Adrenal gland (tissue), 12 donors: ENCODE data around the gene HM13. TPM values are rescaled to one million over a fixed set of nuclear protein-coding genes. Genes with fewer than 3 reads are reported as not detected.

Source experiments
- DNase-seq, 7 donors: peaks; one replicate each; pipeline ENCODE4 v3.0.0-alpha.2; 2019 to 2020
- H3K27ac ChIP-seq, 5 donors: fragments of 200-600 bp; sonication (generic) in 4 of 5; 1 replicate in 3 of 5; 2 replicates in 2 of 5; pipeline versions ENCODE4 v1.5.1 to v1.8.0; 2016 to 2020; ENCODE audit warnings: mild to moderate bottlenecking in 1 of 5
- H3K27me3 ChIP-seq: fragments of 200-600 bp; 2 replicates; pipeline ENCODE4 v1.8.0; 2021
- H3K36me3 ChIP-seq, 2 donors: fragments of 200-600 bp; replicated peaks in 1 of 2; 1 replicate in 1 of 2; 2 replicates in 1 of 2; pipeline versions ENCODE4 v1.5.1 to v1.8.0; 2018 to 2022
- H3K4me1 ChIP-seq, 2 donors: fragments of 200-600 bp; replicated peaks in 1 of 2; 1 replicate in 1 of 2; 2 replicates in 1 of 2; pipeline versions ENCODE4 v1.5.1 to v1.8.0; 2018 to 2021
- H3K4me3 ChIP-seq, 4 donors: fragments of 200-600 bp; sonication (generic) in 3 of 4; one replicate each; pipeline ENCODE4 v1.5.1; 2016 to 2018
- H3K9me3 ChIP-seq, 3 donors: fragments of 200-600 bp; sonication (generic) in 1 of 3; replicated peaks in 1 of 3; 1 replicate in 2 of 3; 2 replicates in 1 of 3; pipeline versions ENCODE4 v1.5.1 to v1.8.0; 2016 to 2021
- CTCF ChIP-seq, 6 experiments: fragments of 450-650 bp in 4 of 6; fragments of 200-600 bp in 2 of 6; sonication (generic) in 1 of 6; IDR thresholded peaks; 1 replicate in 5 of 6; 2 replicates in 1 of 6; pipeline versions ENCODE4 v1.5.1 to v1.8.0; 2016 to 2021; ENCODE audit warnings: antibody characterized with exemption in 6 of 6, mild to moderate bottlenecking in 2 of 6, moderate library complexity in 1 of 6
- POLR2A ChIP-seq, 2 donors: fragments of 450-650 bp; IDR thresholded peaks; one replicate each; pipeline ENCODE4 v1.6.1; 2017; ENCODE audit warnings: antibody characterized with exemption in 2 of 2, mild to moderate bottlenecking in 2 of 2, moderate library complexity in 1 of 2
- WGBS, 4 donors: extraction: QIAGEN DNeasy Blood & Tissue Kit in 2 of 4; methylation state at CpG; one replicate each; pipeline versions ENCODE4 v1.1.5 to v1.1.7; 2013 to 2017; 5-methylcytosine and 5-hydroxymethylcytosine counted together
- intact Hi-C, 2 donors: fragments of 100-400 bp; cut with DNase I; formaldehyde crosslinking; loops; one replicate each; pipeline versions ENCODE4 v1.14.1 to v1.15.0; 2022 to 2023
- polyA plus RNA-seq, 3 donors: library from polyadenylated mRNA; stranded (reverse); fragments of 200-250 nt in 2 of 3; fragments of 350-450 nt in 1 of 3; fragmentation: Illumina TruSeq in 1 of 3; extraction: RNeasy Lipid Tissue Mini Kit (QIAGEN cat#74804) in 1 of 3; gene quantifications; one replicate each; pipeline ENCODE4 v1.2.3, GENCODE V29; 2013 to 2014
- total RNA-seq, 9 donors: library from RNA; depleted of rRNA in 4 of 9; stranded (reverse); fragments of >200 nt in 4 of 9; fragments of 120-200 nt in 1 of 9; fragmentation: NEBNext Ultra II Directional in 1 of 9; extraction: Animal tissue kit (Norgen Biotek cat#: 25700) in 1 of 9; gene quantifications; one replicate each; pipeline versions ENCODE4 v1.1.0 to v1.2.4, GENCODE V29; 2013 to 2023
- donor health status: healthy with polysubstance abuse.
- donor health status: Bipolar disorder and iron deficiency.
- donor health status: DM: yes; HTN: yes; CAD: no.
- donor health status: DM: no; HTN: no; CAD: no.
- donor health status: DM: no; HTN: no; CAD: no.
- donor health status: DM: yes; HTN: yes; CAD: no.

Gene HM13
- total and polyA plus RNA-seq, 12 donors: 48.5 to 356 (median 157) TPM

GRCh38 chr20:31570021-31570463 is 55.8 kb downstream of the HM13 start:
- no peak for DNase-seq
- TF ChIP-seq POLR2A (IDR thresholded peaks at IDR 0.05): no peak
- no peak for TF ChIP-seq CTCF (IDR thresholded peaks at IDR 0.05)
- no peaks in the 10 kb centered on the region for H3K27me3 ChIP-seq
- intact Hi-C loops: loop anchor here in 1 of 2 donors (5.0 kb wide), 1 partner anchor 152 kb away; the partner anchor contains the start of gene BCL2L1
- 77 to 82% (median 81%) methylated on average over 8 of the region's 8 CpGs; no CpG with 5 or more reads in 1 of the 4 donors for WGBS, 4 donors
- peaks cover 0 to 18% of the 10 kb centered on the region in 2 donors for H3K36me3 ChIP-seq
- H3K4me3 ChIP-seq: no peak overlapping the region
- peak overlapping the region in 4 of 5 donors; percentile 10 to 95 (median 58) for H3K27ac ChIP-seq
- H3K9me3 ChIP-seq: no peaks in the 10 kb centered on the region
- H3K4me1 ChIP-seq: peaks cover 13 to 24% of the 10 kb centered on the region in 2 donors

GRCh38 chr20:31570735-31571617 is 56.7 kb downstream of the HM13 start:
- no peaks in the 10 kb centered on the region for H3K27me3 ChIP-seq
- no peaks in the 10 kb centered on the region for H3K9me3 ChIP-seq
- H3K27ac ChIP-seq: peak overlapping the region in 3 of 5 donors; percentile 89 to 95 (median 93)
- WGBS, 4 donors: 91 to 95% (median 92%) methylated on average over 9 to 25 of the region's 25 CpGs
- peaks cover 13 to 24% of the 10 kb centered on the region in 2 donors for H3K4me1 ChIP-seq
- intact Hi-C loops: loop anchor here in 1 of 2 donors (5.0 kb wide), 1 partner anchor 151 kb away; the partner anchor contains the start of gene BCL2L1
- H3K36me3 ChIP-seq: peaks cover 0 to 11% of the 10 kb centered on the region in 2 donors
- H3K4me3 ChIP-seq: no peak overlapping the region
- TF ChIP-seq CTCF (IDR thresholded peaks at IDR 0.05) (no peak), POLR2A (IDR thresholded peaks at IDR 0.05) (no peak)
- DNase-seq: peak in 2 of 7 donors; percentile 24 to 77

- intact Hi-C loops: loop anchor here in 1 of 2 donors (5.0 kb wide), 1 partner anchor 150 kb away; the partner anchor contains the start of gene BCL2L1
- Histone ChIP-seq H3K27me3 (no peaks in the 10 kb centered on the region), H3K36me3 (peaks cover 0 to 5% of the 10 kb centered on the region in 2 donors), H3K9me3 (no peaks in the 10 kb centered on the region), H3K4me3 (peak overlapping the region in 2 of 4 donors; percentile 29 to 49), H3K4me1 (peaks cover 13 to 24% of the 10 kb centered on the region in 2 donors), H3K27ac (peak overlapping the region; percentile 64 to 95 (median 93))
- no peak for DNase-seq
- TF ChIP-seq POLR2A (IDR thresholded peaks at IDR 0.05) (no peak), CTCF (IDR thresholded peaks at IDR 0.05) (no peak)
- WGBS, 4 donors: 31 to 39% (median 32%) methylated on average over 14 to 17 of the region's 17 CpGs
Observed at GRCh38 chr20:31572042-31572700, 57.9 kb downstream of the HM13 start.
